GM21367 (cell line): Measurements from ENCODE around the gene MAGI2.

Experiments used
- ATAC-seq: cut with Tn5 transposase; IDR thresholded peaks from one replicate; pipeline ENCODE4 v1.9.1; 2021; ENCODE audit not compliant: unreplicated experiment

Gene MAGI2

DNA sequence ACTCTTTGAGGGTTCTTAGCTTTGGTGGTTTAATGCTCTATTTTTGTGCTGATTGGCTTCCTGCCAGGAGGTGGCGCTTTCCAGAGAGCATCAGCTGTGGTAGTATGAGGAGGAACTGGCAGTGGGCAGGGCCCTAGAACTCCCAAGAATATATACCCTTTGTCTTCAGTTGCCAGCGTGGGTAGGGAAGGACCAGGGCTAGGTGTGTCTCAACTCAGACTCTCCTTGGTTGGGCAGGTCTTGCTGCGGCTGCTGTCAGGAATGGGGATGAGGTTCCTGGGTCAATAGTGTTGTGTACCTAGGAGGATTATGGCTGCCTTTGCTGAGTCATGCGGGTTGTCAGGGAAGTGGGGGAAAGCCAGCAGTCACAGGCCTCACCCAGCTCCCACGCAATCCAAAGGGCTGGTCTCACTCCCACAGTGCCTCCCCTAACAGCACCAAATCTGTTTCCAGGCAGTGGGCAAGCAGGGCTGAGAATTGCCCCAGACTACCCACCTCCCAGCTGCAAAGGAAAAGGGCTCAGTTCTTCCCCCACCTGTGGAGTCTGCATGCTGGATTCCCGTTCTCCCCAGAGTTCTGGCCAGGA, 1463.4 kb downstream of the MAGI2 start:
- no peak for ATAC-seq

DNA sequence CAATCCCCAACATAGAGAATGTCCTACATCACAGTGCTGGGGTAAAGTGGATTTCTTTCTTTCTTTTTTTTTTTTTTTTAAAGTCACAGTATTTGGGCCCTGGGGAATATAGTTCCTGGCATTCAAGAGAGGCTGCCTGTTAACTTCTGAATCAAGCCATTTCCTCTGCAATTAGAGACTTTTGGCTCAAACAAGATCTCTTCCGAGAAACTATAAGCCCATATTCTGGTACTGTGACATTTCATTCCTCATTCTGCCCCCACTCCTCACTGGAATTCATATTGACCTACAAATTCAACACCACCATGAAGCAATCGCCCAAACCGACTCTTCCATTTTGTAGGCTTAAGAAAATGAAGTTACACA, 1467.5 kb downstream of the MAGI2 start:
- no peak for ATAC-seq

DNA sequence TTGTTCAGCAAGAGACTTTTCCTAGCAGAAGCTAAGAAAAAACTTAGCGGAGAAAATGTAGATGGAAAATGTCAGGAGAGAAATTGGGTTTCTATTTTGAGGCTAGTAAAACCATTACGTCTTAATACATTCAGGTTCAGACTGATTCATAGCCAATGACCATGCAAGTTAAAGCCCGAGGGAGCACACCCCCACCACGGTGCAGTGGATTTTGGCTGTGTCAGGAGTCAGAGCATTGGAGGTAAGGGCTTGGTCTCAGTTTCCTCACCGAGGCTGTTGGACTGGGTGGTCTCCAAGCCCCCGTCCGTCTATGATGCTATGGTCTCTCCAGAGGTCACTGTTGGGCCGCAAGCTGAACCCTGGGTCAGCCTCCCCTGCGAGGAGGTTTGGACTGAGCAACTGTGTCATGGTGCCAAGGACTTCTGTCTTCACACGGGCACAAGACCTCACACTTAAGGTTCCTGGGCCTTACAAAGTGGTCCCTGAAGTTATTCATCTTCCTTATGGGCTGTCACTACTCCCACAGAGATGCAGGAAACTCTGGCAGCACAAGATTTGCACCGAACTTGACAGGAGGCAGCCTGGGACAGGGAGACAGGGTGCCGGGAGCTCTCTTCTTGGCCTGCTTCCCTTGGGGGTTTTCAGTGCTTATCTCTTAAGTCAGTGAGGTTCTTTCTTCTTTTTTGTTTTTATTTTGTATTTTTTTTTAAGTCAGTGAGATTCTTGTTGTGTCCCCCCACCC, 1468.1 kb downstream of the MAGI2 start:
- ATAC-seq, result no peak

DNA sequence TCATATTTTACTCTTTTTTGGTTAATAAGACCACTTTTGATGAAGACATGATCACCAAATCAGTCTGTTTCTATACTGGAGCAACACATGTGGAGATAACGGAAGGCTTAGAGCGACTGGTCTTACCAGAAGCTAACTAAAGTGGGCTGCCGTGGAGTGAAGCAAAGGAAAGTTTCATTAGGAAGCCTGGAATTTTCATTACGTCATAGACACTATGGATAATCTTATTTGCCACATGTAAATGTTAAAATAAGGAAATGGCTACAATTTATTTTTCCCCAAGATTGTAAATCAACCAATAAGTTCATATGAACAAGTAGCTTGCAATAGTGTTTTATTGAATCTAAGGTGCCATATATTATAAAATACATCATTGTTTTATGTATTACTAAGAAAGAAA, 1469.5 kb downstream of the MAGI2 start:
- ATAC-seq, result no peak

DNA sequence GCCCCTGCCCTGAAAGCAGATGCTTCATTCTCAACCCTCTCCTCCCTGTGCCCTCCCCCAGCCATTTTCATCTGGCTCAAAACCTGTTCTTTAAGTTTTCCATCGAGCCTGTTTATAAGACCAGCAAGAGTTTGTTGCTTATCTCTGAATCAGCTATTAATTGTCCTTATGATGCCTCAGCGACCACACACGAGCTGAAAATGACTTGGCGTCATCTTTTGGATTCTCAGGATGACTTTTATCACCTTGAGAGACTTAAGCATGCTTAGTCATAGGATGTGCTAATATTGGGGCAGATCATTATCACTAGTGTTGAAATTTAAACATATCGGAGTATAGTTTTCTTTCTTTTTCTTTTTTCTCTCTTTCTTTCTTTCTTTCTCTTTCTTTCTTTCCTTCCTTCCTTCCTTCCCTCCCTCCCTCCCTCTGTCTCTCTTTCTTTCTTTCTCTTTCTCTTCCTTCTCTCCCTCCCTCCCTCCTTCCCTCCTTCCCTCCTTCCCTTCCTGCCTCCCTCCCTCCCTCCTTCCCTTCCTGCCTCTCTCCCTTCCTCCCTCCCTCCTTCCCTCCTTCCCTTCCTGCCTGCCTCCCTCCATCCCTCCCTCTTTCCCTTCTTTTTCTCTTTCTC, 1470.4 kb downstream of the MAGI2 start:
- ATAC-seq, result no peak

DNA sequence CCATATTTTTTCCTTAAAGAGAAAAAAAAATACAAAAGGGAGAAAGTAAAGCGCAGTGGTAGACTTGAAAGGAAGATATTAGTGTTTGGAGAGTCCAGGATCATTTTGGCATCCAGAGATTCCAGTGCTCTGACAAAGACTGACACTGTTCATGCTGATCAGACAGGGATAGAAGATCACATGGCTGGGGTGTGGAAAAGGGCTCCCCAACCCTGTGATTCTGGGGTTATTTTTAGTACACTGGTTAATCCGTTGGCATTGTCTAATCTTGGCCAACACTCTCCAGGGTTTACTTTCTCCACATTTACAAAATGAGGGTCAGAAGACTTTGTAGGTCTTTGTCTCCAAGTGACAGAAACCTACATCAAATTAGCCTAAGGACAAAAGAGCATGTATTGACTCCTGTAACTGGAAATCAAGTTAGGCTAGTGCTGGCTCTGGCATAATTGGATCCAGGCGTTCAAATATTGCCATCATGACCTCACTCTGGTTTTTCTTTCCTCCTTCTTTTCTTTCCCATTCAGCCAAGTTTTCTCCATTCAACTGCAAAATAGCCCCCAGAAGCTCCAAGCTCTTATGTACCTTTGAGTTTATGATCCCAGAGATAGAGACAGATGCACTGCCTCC, 1473.3 kb downstream of the MAGI2 start:
- ATAC-seq, result no peak

DNA sequence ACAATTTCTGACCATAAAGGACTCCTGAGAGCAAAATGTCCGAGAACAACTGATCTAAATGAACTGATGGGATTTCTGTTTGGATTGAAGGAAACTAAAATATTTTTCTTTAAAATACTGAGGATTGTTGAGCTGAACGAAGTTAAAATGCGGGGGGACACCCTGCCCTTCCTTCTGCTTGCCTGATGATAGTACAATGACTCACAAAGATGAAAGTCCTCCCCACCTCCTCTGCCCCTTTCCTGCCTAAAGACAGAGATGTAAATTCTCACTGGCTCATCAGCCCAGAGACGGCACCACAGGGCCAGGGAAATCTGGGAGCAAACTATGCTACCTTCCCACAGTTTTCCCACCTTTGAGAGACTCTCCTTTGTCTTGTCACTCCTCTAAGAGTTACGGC, 1474.2 kb downstream of the MAGI2 start:
- ATAC-seq, result no peak

DNA sequence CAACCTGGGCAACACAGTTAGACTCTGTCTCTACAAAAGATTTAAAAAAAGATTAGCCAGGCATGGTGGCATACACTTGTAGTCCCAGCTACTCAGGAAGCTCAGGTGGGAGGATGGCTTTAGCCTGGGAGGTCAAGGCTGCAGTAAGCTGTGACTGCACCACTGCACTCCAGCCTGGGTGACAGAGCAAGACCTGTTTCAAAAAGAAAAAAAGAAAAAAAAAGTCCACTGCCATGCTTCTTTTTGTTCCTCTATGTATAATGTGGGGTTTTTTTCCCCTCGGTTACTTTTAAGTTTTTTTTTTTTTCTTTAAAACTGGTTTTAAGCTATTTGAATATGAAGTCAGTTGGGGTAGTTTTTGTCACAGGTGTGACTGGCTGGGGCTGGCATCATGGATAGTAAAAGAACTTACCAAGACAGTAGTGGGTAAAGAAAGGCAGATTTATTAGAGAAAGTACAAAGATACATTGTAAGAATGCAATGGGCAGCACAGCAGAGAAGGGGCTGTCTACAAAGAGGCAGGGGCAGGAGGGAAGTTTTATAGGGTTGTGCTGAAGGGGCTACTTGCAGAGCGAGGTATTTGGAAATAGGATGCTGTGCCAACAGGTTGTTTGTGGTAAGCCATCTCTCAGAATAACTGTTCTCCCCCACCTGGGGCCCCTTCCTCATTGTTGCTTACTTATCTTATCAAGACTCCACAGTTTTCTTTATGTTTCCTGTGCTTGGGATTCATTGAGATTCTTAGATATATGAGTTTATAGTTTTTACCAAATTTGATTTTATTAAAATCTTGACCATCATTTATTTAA, 1477.6 kb downstream of the MAGI2 start:
- no peak for ATAC-seq

DNA sequence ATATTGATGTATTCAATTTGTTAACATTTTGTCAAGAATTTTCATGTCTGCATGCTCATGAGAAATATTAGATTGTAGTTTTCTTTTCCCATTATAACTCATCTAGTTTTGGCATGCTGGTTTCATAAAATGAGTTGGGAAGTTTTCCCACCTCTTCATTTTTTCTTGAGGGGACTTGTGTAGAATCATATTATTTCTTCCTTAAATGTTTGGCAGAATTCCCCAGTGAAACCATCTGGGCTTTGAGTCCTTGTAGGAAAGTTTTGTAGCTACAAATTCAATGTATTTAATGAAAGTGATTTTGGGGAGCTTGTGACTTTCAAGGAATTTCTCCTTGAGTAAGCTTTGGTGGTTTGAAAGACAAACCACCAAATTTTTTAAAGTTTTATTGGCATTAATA, 1481.7 kb downstream of the MAGI2 start:
- ATAC-seq, result no peak

DNA sequence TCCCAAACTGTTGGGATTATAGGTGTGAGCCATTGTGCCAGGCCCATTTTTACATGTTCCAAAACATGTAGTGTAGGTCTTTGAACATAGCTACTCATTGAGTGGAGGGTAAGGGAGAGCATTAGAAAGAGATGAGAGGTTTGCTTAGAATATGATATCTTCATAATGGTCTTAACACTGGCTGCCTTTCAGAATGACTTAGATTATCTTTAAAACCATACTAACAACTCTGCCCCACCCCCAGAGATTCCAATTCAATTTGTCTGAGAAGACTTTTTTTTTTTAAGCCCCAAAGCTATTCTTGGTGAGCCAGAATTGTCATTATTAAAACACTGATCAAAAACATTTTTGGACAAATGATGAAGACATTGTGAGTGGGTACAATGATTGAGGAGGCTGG, 1486.0 kb downstream of the MAGI2 start:
- ATAC-seq, result no peak
